OCI-LY7 (cell line): ENCODE results near the gene VPS8. TPM values are rescaled to one million over a fixed set of nuclear protein-coding genes. Genes with fewer than 3 reads are reported as not detected.
A peak's percentile ranks its signal among the peaks of the same experiment; 100 is the strongest.

Experiments used
- BruUV-seq: library from RNA; stranded (reverse); fragments of 400-500 nt; replicated peaks from 2 replicates; lab custom pipeline; 2021; lab: Mats Ljungman, UMichigan
- CTCF ChIA-PET: fragments of 300-600 bp; sonication (Branson Sonifier 250); formaldehyde crosslinking; loops from one replicate; lab custom pipeline; 2022; ENCODE audit warnings: antibody characterized with exemption; ENCODE audit not compliant: unreplicated experiment; lab: Charles Lee
- POLR2A ChIA-PET: fragments of 300-600 bp; sonication (Branson Sonifier 250); formaldehyde crosslinking; loops from one replicate; lab custom pipeline; 2022; ENCODE audit warnings: antibody characterized with exemption; lab: Charles Lee
- DNase-seq: peaks from one replicate; pipeline ENCODE4 v3.0.0-alpha.2; 2015; ENCODE audit warnings: low spot score
- H2AFZ ChIP-seq: fragments of 200-600 bp; sonication (generic), shearing (Covaris generic); 2 replicates; pipeline ENCODE4 v1.6.1; 2014; ENCODE audit warnings: mild to moderate bottlenecking, antibody characterized with exemption, low read length, moderate library complexity
- H3K27ac ChIP-seq: fragments of 200-600 bp; sonication (generic); 2 replicates; pipeline ENCODE4 v1.5.1; 2014; ENCODE audit warnings: mixed run types, low read depth, mild to moderate bottlenecking, moderate library complexity, low read length, inconsistent platforms; ENCODE audit not compliant: poor library complexity, severe bottlenecking
- H3K36me3 ChIP-seq: fragments of 200-600 bp; sonication (generic); 2 replicates; pipeline ENCODE4 v1.6.1; 2014; ENCODE audit warnings: mild to moderate bottlenecking, antibody characterized with exemption, low read length, moderate library complexity, mixed read lengths; ENCODE audit not compliant: insufficient read depth
- H3K4me1 ChIP-seq: fragments of 200-600 bp; sonication (generic); 2 replicates; pipeline ENCODE4 v1.5.1; 2014; ENCODE audit warnings: mild to moderate bottlenecking, low read length; ENCODE audit not compliant: insufficient read depth, poor library complexity, severe bottlenecking
- H3K4me2 ChIP-seq: fragments of 200-600 bp; sonication (generic); 2 replicates; pipeline ENCODE4 v1.6.1; 2014; ENCODE audit warnings: mild to moderate bottlenecking, low read length
- H3K4me3 ChIP-seq: fragments of 200-600 bp; sonication (generic); 2 replicates; pipeline ENCODE4 v1.5.1; 2014; ENCODE audit warnings: mild to moderate bottlenecking, low read depth, low read length; ENCODE audit not compliant: poor library complexity, severe bottlenecking
- H3K79me2 ChIP-seq: fragments of 200-600 bp; sonication (generic); 2 replicates; pipeline ENCODE4 v1.6.1; 2016; ENCODE audit warnings: low read depth, mild to moderate bottlenecking, low read length, moderate library complexity, mixed read lengths; ENCODE audit not compliant: insufficient read depth
- H3K9me2 ChIP-seq: fragments of 200-600 bp; sonication (generic); 2 replicates; pipeline ENCODE4 v1.6.1; 2016; ENCODE audit warnings: mild to moderate bottlenecking, low read length, mixed read lengths; ENCODE audit not compliant: insufficient read depth
- H3K9me3 ChIP-seq: fragments of 200-600 bp; sonication (generic); 2 replicates; pipeline ENCODE4 v1.6.1; 2014; ENCODE audit warnings: mild to moderate bottlenecking, mixed run types, low read length, mixed read lengths
- H4K20me1 ChIP-seq: fragments of 200-600 bp; sonication (generic); 2 replicates; pipeline ENCODE4 v1.6.1; 2014; ENCODE audit warnings: mild to moderate bottlenecking, antibody characterized with exemption, low read length, moderate library complexity, mixed read lengths; ENCODE audit not compliant: insufficient read depth
- CTCF ChIP-seq: fragments of 200-600 bp; sonication (generic); conservative IDR thresholded peaks from 2 replicates; pipeline ENCODE4 v1.5.1; 2014; ENCODE audit warnings: mild to moderate bottlenecking, antibody characterized with exemption, low read length, moderate library complexity, mixed read lengths
- EZH2phosphoT487 ChIP-seq: fragments of 200-600 bp; sonication (generic); IDR thresholded peaks from 2 replicates; pipeline ENCODE4 v1.6.1; 2018; ENCODE audit warnings: low read depth, borderline replicate concordance, mild to moderate bottlenecking, mixed run types, antibody characterized with exemption, low read length, moderate library complexity, mixed read lengths
- intact Hi-C: fragments of 100-400 bp; cut with micrococcal nuclease; formaldehyde crosslinking; loops from one replicate; pipeline ENCODE4 v1.10.0; 2022; ENCODE audit not compliant: unreplicated experiment
- total RNA-seq, 2 experiments: library from RNA; depleted of rRNA in 1 of 2; stranded (reverse); fragments of >200 nt in 1 of 2; shearing (Covaris generic) in 1 of 2; gene quantifications; 2 replicates each; pipeline ENCODE4 v1.2.3, GENCODE V29; 2014 to 2022

VPS8 gene
- total RNA-seq, 2 experiments from 2014 or later, result 33.5 to 44.9 TPM

DNA sequence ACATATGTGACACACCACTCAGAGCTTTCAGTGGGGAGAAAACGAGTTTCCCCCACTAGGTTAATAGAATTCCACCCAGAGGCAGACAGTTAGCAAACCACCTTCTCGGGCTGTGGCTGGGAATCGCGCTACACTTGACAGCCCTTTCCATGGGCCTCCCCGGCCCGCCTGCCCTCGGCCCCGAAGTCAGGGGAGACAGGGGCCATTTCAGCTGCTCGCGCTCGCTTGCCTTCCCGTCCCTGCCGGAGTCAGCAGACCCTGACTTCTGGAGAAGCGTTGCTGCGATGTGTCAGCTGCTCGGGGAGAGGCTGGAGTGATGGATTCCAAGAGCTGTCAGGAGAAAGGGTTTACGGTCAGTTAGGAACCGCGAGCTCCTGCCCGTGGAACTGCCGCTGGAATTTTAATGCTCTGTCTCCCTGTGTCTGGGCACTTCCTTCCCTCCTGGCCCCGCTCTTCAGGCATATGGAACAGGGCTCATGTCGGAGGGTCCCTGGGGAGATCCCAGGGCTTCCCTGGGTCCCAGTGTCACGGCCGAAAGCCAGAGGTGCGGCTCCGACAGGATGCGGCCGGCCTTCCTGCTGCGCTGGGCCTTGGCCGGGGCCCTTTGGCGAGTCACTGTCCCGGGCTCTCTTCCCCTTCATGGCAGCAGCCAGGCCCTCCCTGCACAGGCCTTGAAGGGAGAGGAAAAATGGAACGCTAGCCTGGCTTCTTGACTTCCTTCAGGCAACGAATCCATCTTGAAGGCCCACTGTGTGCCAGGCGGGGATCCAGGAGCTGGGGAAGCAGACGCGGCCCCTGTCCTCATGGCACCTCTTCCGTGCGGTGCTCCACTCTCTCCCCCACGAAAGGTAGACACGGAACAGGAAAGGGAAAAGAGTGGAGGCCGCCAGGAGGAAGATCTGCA, 38.4 kb upstream of the VPS8 start:
- ChIA-PET CTCF (no interaction called here), POLR2A (interaction anchor here (0.6 to 1.3 kb wide), 3 partner anchors 10 to 72 kb away, joined by 3 to 7 read pairs (median 3); no protein-coding TSS in a partner anchor)
- no peaks in the 10 kb centered on the region for H3K36me3 ChIP-seq
- H3K79me2 ChIP-seq, result no peaks in the 10 kb centered on the region
- H2AFZ ChIP-seq, result no peak overlapping the region
- no TSS peak for BruUV-seq
- no peak for DNase-seq
- no peaks in the 10 kb centered on the region for H4K20me1 ChIP-seq
- H3K27ac ChIP-seq, result no peak overlapping the region
- H3K9me2 ChIP-seq, result no peaks in the 10 kb centered on the region
- intact Hi-C loops, result loop anchor here (10.0 kb wide), 1 partner anchor 379 kb away; no protein-coding TSS in a partner anchor
- no peak overlapping the region for H3K4me2 ChIP-seq
- H3K4me3 ChIP-seq, result no peak overlapping the region
- no peaks in the 10 kb centered on the region for H3K4me1 ChIP-seq
- TF ChIP-seq EZH2phosphoT487, result no peak
- no peaks in the 10 kb centered on the region for H3K9me3 ChIP-seq

- ChIA-PET POLR2A (interaction anchor here (1.1 kb wide), 1 partner anchor 11 kb away, joined by 4 read pairs; no protein-coding TSS in a partner anchor), CTCF (no interaction called here)
- H3K4me3 ChIP-seq, result no peak overlapping the region
- H4K20me1 ChIP-seq, result no peaks in the 10 kb centered on the region
- no peaks in the 10 kb centered on the region for H3K79me2 ChIP-seq
- TF ChIP-seq CTCF (no peak), EZH2phosphoT487 (no peak)
- no peaks in the 10 kb centered on the region for H3K36me3 ChIP-seq
- no peak overlapping the region for H3K4me2 ChIP-seq
- no peaks in the 10 kb centered on the region for H3K4me1 ChIP-seq
- no peak overlapping the region for H3K27ac ChIP-seq
- no TSS peak for BruUV-seq
- no peaks in the 10 kb centered on the region for H3K9me2 ChIP-seq
- no peak for DNase-seq
- H2AFZ ChIP-seq, result no peak overlapping the region
- H3K9me3 ChIP-seq, result no peaks in the 10 kb centered on the region
- intact Hi-C loops, result loop anchor here (1.0 to 10.0 kb wide), 2 partner anchors 216 to 382 kb away; partner anchors contain the start of gene EPHB3
These were observed 35.0 kb upstream of the VPS8 start for GRCh38 chr3:184776916-184777315.

DNA sequence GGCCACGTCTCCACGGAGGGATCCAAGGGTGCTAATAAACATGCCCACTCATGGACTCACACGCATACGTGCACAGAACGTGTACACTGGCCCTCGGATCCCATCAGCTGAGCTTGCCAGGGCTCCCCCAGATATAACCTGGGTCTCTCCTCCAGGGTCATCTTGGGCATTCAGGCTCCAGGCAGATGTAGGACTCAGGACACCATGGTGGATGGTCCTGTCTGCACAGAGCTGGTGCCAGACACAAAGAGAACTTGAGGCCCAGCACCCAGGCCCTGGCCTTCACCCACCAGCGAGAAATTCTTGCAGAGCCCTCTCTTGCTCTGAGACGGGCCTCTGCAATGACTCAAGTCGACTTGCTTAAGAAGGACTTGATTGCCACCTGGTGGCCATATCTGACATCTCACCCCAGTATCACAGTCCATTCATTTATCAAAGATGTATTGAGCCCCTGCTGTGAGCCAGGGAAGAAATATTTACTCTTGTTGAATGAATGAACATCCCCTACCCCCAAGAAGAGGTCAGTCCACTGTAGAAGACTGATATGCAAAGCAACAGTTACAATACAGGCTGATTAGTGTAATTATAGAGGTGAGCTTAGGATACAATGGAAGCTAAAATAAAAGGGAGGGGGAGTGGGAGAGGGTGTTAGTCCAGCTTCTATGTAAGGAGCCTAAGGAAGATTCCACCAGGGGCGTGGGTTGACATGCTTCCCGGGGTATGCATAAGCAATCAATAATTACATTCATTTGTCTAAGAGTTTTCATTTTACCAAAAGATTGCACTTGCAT, 34.2 kb upstream of the VPS8 start:
- POLR2A ChIA-PET, result interaction anchor here (0.7 to 1.1 kb wide), 2 partner anchors 12 to 101 kb away, joined by 3 to 4 read pairs; no protein-coding TSS in a partner anchor

More for the DNA sequence above, 34.2 kb upstream of the VPS8 start:
- no peaks in the 10 kb centered on the region for H3K9me2 ChIP-seq
- H3K79me2 ChIP-seq, result no peaks in the 10 kb centered on the region
- CTCF ChIA-PET, result interaction anchor here (0.6 to 1.0 kb wide), 3 partner anchors 81 to 219 kb away, joined by 3 to 4 read pairs (median 4); partner anchors contain the start of gene EPHB3
- BruUV-seq, result no TSS peak
- no peak overlapping the region for H3K4me3 ChIP-seq
- H3K36me3 ChIP-seq, result no peaks in the 10 kb centered on the region
- H2AFZ ChIP-seq, result no peak overlapping the region
- no peak overlapping the region for H3K27ac ChIP-seq
- DNase-seq, result peak; percentile 89
- TF ChIP-seq CTCF (peak; percentile 91), EZH2phosphoT487 (no peak)
- no peaks in the 10 kb centered on the region for H4K20me1 ChIP-seq
- H3K4me1 ChIP-seq, result no peaks in the 10 kb centered on the region
- no peaks in the 10 kb centered on the region for H3K9me3 ChIP-seq
- no peak overlapping the region for H3K4me2 ChIP-seq
- intact Hi-C loops, result loop anchor here (1.0 to 10.0 kb wide), 2 partner anchors 216 to 383 kb away; partner anchors contain the start of gene EPHB3
